GM21723 (cell line): ENCODE measurements around the gene BCS1L.

Experiments used
- ATAC-seq: cut with Tn5 transposase; IDR thresholded peaks from one replicate; pipeline ENCODE4 v1.9.1; 2021; ENCODE audit warnings: mild to moderate bottlenecking, moderate library complexity; ENCODE audit not compliant: unreplicated experiment

Gene BCS1L

GRCh38 chr2:218659258-218659987, at the start of gene BCS1L, which contains the start of gene ZNF142:
BCS1L (plus strand) TSS chr2:218659683; CDS start chr2:218660988, 1,305 bp downstream.
ZNF142 (minus strand) TSS chr2:218659623; CDS start chr2:218656429, 3,194 bp downstream.
- ATAC-seq: peak; percentile 95

GRCh38 chr2:218615868-218616315, 43.6 kb upstream of the BCS1L start:
- no peak for ATAC-seq

DNA sequence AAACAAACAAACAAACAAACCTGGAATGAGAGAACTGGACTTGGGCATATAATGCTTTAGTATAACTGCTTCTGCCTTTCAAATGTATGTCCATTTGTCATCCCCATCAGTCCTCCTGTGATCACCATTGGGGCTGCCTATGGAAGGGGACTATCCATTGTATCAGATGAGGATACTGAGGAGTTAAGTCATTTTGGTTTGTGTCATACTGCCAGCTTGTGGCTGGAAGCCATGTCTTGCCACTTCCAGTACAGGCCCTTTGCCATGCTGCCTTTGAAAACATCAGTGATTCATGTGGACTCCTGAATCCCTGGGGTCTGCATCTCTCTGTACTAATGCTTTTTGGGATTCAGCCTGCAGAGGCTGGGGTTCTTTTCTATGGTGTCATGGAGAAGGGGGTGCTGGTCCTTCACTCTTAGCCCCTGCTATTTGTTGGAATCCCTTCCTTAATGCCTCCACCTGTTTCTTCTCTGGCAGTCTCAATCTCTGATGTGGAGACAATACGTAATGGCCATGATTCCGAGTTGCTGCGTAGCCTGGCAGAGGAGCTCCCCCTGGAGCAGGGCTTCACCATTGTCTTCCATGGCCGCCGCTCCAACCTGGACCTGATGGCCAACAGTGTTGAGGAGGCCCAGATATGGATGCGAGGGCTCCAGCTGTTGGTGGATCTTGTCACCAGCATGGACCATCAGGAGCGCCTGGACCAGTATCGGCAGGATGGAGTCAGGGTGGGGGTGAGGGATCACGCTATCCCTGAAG, 41.2 kb upstream of the BCS1L start:
- no peak for ATAC-seq

GRCh38 chr2:218621007-218621406, 38.5 kb upstream of the BCS1L start:
- no peak for ATAC-seq

GRCh38 chr2:218622606-218623365, 36.7 kb upstream of the BCS1L start:
- no peak for ATAC-seq

- ATAC-seq: no peak
These were observed 36.1 kb upstream of the BCS1L start for GRCh38 chr2:218623366-218623705.

GRCh38 chr2:218626369-218626768, 33.1 kb upstream of the BCS1L start:
- no peak for ATAC-seq

DNA sequence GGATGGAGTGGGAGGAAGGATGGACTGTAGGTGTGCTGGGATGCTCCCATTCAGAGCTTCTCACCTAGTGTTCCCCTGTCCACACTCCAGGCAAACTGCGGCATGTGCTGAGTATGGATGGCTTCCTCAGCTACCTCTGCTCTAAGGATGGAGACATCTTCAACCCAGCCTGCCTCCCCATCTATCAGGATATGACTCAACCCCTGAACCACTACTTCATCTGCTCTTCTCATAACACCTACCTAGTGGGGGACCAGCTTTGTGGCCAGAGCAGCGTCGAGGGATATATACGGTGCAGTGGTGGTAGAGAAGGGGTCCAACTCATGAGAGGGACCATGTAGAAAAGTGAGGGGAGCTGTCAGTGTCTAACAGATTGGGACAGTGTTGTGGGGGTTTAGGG, 31.5 kb upstream of the BCS1L start:
- ATAC-seq: no peak

- no peak for ATAC-seq
These were observed 27.6 kb upstream of the BCS1L start for GRCh38 chr2:218631837-218632236.

- ATAC-seq: no peak
These were observed 23.8 kb upstream of the BCS1L start for GRCh38 chr2:218635719-218636118.

GRCh38 chr2:218638372-218638771, 21.1 kb upstream of the BCS1L start:
- no peak for ATAC-seq

GRCh38 chr2:218642121-218642656, 17.3 kb upstream of the BCS1L start:
- ATAC-seq: no peak

- no peak for ATAC-seq
These were observed 16.7 kb upstream of the BCS1L start for GRCh38 chr2:218642786-218643185.

DNA sequence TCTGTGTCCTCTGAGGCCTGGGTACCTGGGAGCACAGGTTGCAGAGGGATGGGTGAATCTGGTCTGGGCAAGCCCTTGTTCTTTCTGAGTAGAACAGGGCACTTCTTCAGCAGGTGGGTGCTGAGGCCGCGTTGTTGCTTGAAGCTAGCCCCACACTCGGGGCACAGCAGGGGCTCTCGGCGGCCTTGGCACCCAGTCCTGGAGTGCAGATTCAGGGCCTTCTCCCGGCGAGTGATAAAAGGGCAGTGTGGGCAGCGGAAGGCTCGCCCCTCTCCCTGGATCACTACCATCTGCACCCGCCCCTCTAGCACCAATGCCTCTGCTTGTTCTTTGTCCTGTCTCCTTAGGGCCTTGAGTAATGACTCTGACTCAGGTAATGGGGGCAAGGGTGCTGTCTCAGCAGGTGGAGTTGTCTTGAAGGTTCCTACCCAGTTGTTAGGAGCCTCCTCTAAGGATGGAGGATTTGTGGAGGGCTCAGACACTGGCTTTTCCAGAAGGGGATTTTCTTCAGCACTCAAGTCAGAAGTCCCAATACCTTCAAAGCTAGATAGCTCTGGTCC, 15.7 kb upstream of the BCS1L start:
- no peak for ATAC-seq

GRCh38 chr2:218644721-218645120, 14.8 kb upstream of the BCS1L start:
- no peak for ATAC-seq

GRCh38 chr2:218645126-218645525, 14.4 kb upstream of the BCS1L start:
- no peak for ATAC-seq

GRCh38 chr2:218648088-218648786, 11.2 kb upstream of the BCS1L start:
- ATAC-seq: no peak

DNA sequence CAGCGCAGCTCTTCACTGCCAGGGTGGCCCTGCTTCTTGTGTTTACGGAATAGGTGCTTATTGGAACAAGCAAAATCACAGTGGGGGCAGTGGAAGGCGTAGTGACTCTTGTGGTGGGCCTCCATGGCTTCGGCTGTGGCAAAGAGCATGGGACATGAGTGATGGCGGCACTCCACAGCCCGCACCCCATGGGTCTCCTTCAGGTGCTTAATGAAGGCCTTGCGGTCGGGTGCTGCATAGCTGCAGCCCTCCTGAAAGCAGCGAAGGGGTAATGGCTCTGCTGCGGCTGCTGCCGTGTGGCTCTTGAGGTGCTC, 10.7 kb upstream of the BCS1L start:
- no peak for ATAC-seq

GRCh38 chr2:218655751-218656150, 3.7 kb upstream of the BCS1L start:
- ATAC-seq: no peak

GRCh38 chr2:218658671-218659257, 719 bp upstream of the BCS1L start:
- ATAC-seq: peak; percentile 50
